Endothelial cell of umbilical vein (primary cell): ENCODE data around the gene RNMT. TPM values are rescaled to one million over a fixed set of nuclear protein-coding genes. Genes with fewer than 3 reads are reported as not detected.

Experiments used
- BruUV-seq: library from RNA; stranded (reverse); fragments of 400-500 nt; replicated peaks from 2 replicates; lab custom pipeline; 2021; lab: Mats Ljungman, UMichigan
- CTCF ChIA-PET: fragments of 300-600, 350-600 bp; sonication (Branson Sonifier 250); formaldehyde crosslinking; loops from one replicate; lab custom pipeline; 2021; ENCODE audit warnings: antibody characterized with exemption, inconsistent platforms; lab: Charles Lee
- POLR2A ChIA-PET: fragments of 300-600, 350-600 bp; sonication (Branson Sonifier 250); formaldehyde crosslinking; loops from one replicate; lab custom pipeline; 2021; ENCODE audit warnings: antibody characterized with exemption, inconsistent platforms; lab: Charles Lee
- DNase-seq: peaks from one replicate; pipeline ENCODE4 v3.0.0-alpha.2; 2011; ENCODE audit warnings: low read depth, low spot score
- FAIRE-seq: peaks from 2 replicates; lab custom pipeline; 2011; peaks lifted over from hg19 to GRCh38; lab: Jason Lieb, UNC
- H2AFZ ChIP-seq: 2 replicates; pipeline ENCODE4 v1.6.0; 2012; ENCODE audit warnings: low read depth, low read length, control low read depth, inconsistent platforms
- H3K27ac ChIP-seq: 2 replicates; pipeline ENCODE4 v1.5.1; 2011; ENCODE audit warnings: low read depth, mild to moderate bottlenecking, control low read depth, low read length, moderate library complexity; ENCODE audit not compliant: insufficient read depth
- H3K27me3 ChIP-seq, 2 experiments: 2 replicates each; pipeline versions ENCODE4 v1.6.0 to v1.6.1; 2011; ENCODE audit warnings: low read length in 2 of 2, mixed read lengths in 1 of 2; ENCODE audit not compliant: control insufficient read depth in 2 of 2, insufficient read depth in 2 of 2
- H3K36me3 ChIP-seq, 2 experiments: 2 replicates in 1 of 2; 3 replicates in 1 of 2; pipeline ENCODE4 v1.5.1; 2011; ENCODE audit warnings: low read length in 2 of 2, mild to moderate bottlenecking in 1 of 2, moderate library complexity in 1 of 2; ENCODE audit not compliant: control insufficient read depth in 2 of 2, insufficient read depth in 2 of 2; ENCODE audit errors: extremely low read depth in 1 of 2
- H3K4me1 ChIP-seq: 3 replicates; pipeline ENCODE4 v1.5.1; 2011; ENCODE audit warnings: mild to moderate bottlenecking, low read length; ENCODE audit not compliant: control insufficient read depth, insufficient read depth; ENCODE audit errors: extremely low read depth
- H3K4me2 ChIP-seq: 2 replicates; pipeline ENCODE4 v1.6.1; 2011; ENCODE audit warnings: low read length, control low read depth, mixed read lengths; ENCODE audit not compliant: insufficient read depth
- H3K4me3 ChIP-seq, 3 experiments: fragments of 200-600 bp in 1 of 3; sonication (generic), shearing (Covaris generic) in 1 of 3; replicated peaks in 1 of 3; 2 replicates each; pipeline ENCODE4 v1.5.1; 2011 to 2016; ENCODE audit warnings: control low read depth in 3 of 3, low read length in 3 of 3, mild to moderate bottlenecking in 2 of 3, inconsistent platforms in 1 of 3, low read depth in 1 of 3, moderate library complexity in 1 of 3; ENCODE audit not compliant: insufficient read depth in 1 of 3
- H3K79me2 ChIP-seq: 2 replicates; pipeline ENCODE4 v1.6.0; 2012; ENCODE audit warnings: low read length, inconsistent platforms; ENCODE audit not compliant: control insufficient read depth, insufficient read depth
- H3K9ac ChIP-seq: replicated peaks from 2 replicates; pipeline ENCODE3; 2011; ENCODE audit warnings: low read length, control low read depth; ENCODE audit not compliant: insufficient read depth; ENCODE audit errors: extremely low read depth
- H3K9me1 ChIP-seq: replicated peaks from 3 replicates; pipeline ENCODE4 v1.6.0; 2011; ENCODE audit warnings: mild to moderate bottlenecking, low read length; ENCODE audit not compliant: control insufficient read depth, insufficient read depth; ENCODE audit errors: extremely low read depth
- H3K9me3 ChIP-seq: replicated peaks from 2 replicates; pipeline ENCODE4 v1.5.1; 2012; ENCODE audit warnings: low read length, inconsistent platforms; ENCODE audit not compliant: control insufficient read depth, insufficient read depth
- H4K20me1 ChIP-seq: replicated peaks from 2 replicates; pipeline ENCODE3; 2011; ENCODE audit warnings: mild to moderate bottlenecking, low read length; ENCODE audit not compliant: control insufficient read depth, insufficient read depth; ENCODE audit errors: extremely low read depth
- EZH2 ChIP-seq: IDR thresholded peaks from 2 replicates; pipeline ENCODE4 v1.6.1; 2012; ENCODE audit warnings: borderline replicate concordance, low read depth, mild to moderate bottlenecking, moderate library complexity, low read length, inconsistent platforms; ENCODE audit not compliant: severe bottlenecking
- FOS ChIP-seq: IDR thresholded peaks from 2 replicates; pipeline ENCODE4 v1.6.1; 2011; ENCODE audit warnings: mild to moderate bottlenecking, low read length, moderate library complexity, borderline replicate concordance; ENCODE audit not compliant: insufficient read depth
- GATA2 ChIP-seq: IDR thresholded peaks from 2 replicates; pipeline ENCODE4 v1.7.0; 2011; ENCODE audit warnings: low read depth, mild to moderate bottlenecking, moderate library complexity, mixed read lengths, low read length; ENCODE audit not compliant: insufficient read length, insufficient read depth
- JUN ChIP-seq: IDR thresholded peaks from 2 replicates; pipeline ENCODE4 v1.6.1; 2011; ENCODE audit warnings: borderline replicate concordance, low read depth; ENCODE audit not compliant: insufficient read length, insufficient read depth
- MYC ChIP-seq: IDR thresholded peaks from one replicate; pipeline ENCODE4 v1.6.1; 2011; ENCODE audit warnings: mild to moderate bottlenecking, low read depth, low read length
- POLR2A ChIP-seq: IDR thresholded peaks from 2 replicates; pipeline ENCODE4 v1.6.1; 2012; ENCODE audit warnings: low read depth, mild to moderate bottlenecking, control low read depth, low read length
- POLR2AphosphoS5 ChIP-seq: IDR thresholded peaks from 2 replicates; pipeline ENCODE4 v1.6.1; 2012; ENCODE audit warnings: low read depth, mild to moderate bottlenecking, control low read depth, low read length, moderate library complexity; ENCODE audit not compliant: insufficient read depth
- dilution Hi-C: fragments of 300-500 bp; cut with MboI; formaldehyde crosslinking; loops from one replicate; pipeline ENCODE4 v1.15.0; 2019; ENCODE audit warnings: low sequenced_read_pairs; ENCODE audit not compliant: extremely low pct_ligation_motif_present
- intact Hi-C: fragments of 100-400 bp; cut with micrococcal nuclease; formaldehyde crosslinking; loops from one replicate; pipeline ENCODE4 v1.10.0; 2022
- polyA plus RNA-seq, 4 experiments: library from polyadenylated mRNA; depleted of rRNA in 3 of 4; stranded (reverse) in 3 of 4; unstranded in 1 of 4; fragments of >200 nt; gene quantifications; 2 replicates each; pipeline versions ENCODE4 v1.2.1 to v1.2.3, GENCODE V29; 2011 to 2012; ENCODE audit warnings: missing spikeins in 1 of 4
- total RNA-seq: library from RNA; stranded (reverse); gene quantifications from 2 replicates; pipeline ENCODE4 v1.2.3, GENCODE V29; 2021
- TF ChIP-seq, protein P1 (sequence below): IDR thresholded peaks from 2 replicates; pipeline ENCODE4 v1.6.1; 2011; ENCODE audit not compliant: insufficient read depth, insufficient read length
- TF ChIP-seq, protein P2 (sequence below), 2 donors: IDR thresholded peaks; 1 replicate in 1 of 2; 2 replicates in 1 of 2; pipeline ENCODE4 v1.5.1; 2011; ENCODE audit warnings: low read length in 2 of 2, mild to moderate bottlenecking in 2 of 2, moderate library complexity in 2 of 2, control low read depth in 1 of 2, inconsistent platforms in 1 of 2, low read depth in 1 of 2; ENCODE audit not compliant: insufficient read depth in 1 of 2; ENCODE audit errors: extremely low read depth in 1 of 2

The RNMT gene
- total and polyA plus RNA-seq, 2 donors (not counting 3 experiments of a cell fraction or from before 2014, with no cell fraction given), result 9.8 to 29.5 TPM

DNA sequence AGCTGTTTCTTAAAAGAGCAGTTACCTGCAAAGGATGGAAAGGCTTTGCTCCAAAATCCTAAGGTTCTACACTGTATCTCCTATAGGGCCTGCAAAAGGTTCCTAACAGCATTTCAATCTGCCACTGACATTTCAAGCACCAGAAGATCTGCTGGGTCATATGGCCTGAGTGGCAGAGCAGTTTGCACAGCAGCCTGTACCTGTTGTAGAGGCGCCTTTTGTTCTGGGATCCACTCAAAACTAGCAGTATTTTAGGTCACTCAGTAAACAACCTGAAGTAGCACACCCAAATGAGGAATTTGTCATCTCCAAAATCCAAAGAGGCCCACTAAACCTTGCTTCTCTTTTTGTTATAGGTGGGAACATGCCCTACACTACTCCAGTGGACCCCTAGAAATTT is 6.3 kb upstream of the RNMT start:
- dilution Hi-C loops, result no loop called here
- no TSS peak for BruUV-seq
- ChIA-PET POLR2A (no interaction called here), CTCF (no interaction called here)
- Histone ChIP-seq H4K20me1 (peaks cover 2% of the 10 kb centered on the region), H3K4me1 (peaks cover 1% of the 10 kb centered on the region), H3K27ac (no peak overlapping the region), H3K4me3 (no peak overlapping the region), H3K4me2 (no peak overlapping the region), H3K9me1 (no peaks in the 10 kb centered on the region), H3K9ac (no peak overlapping the region), H3K9me3 (no peaks in the 10 kb centered on the region), H3K36me3 (no peaks in the 10 kb centered on the region), H2AFZ (no peak overlapping the region), H3K27me3 (no peaks in the 10 kb centered on the region), H3K79me2 (peaks cover 76% of the 10 kb centered on the region)
- DNase-seq (no peak), FAIRE-seq (no peak)
- no peak for TF ChIP-seq GATA2
- TF ChIP-seq, protein P1, sequence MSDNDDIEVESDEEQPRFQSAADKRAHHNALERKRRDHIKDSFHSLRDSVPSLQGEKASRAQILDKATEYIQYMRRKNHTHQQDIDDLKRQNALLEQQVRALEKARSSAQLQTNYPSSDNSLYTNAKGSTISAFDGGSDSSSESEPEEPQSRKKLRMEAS, result no peak
- no peak for TF ChIP-seq EZH2
- TF ChIP-seq JUN, result no peak
- TF ChIP-seq POLR2AphosphoS5, result no peak
- no peak for TF ChIP-seq POLR2A
- TF ChIP-seq, protein P2, sequence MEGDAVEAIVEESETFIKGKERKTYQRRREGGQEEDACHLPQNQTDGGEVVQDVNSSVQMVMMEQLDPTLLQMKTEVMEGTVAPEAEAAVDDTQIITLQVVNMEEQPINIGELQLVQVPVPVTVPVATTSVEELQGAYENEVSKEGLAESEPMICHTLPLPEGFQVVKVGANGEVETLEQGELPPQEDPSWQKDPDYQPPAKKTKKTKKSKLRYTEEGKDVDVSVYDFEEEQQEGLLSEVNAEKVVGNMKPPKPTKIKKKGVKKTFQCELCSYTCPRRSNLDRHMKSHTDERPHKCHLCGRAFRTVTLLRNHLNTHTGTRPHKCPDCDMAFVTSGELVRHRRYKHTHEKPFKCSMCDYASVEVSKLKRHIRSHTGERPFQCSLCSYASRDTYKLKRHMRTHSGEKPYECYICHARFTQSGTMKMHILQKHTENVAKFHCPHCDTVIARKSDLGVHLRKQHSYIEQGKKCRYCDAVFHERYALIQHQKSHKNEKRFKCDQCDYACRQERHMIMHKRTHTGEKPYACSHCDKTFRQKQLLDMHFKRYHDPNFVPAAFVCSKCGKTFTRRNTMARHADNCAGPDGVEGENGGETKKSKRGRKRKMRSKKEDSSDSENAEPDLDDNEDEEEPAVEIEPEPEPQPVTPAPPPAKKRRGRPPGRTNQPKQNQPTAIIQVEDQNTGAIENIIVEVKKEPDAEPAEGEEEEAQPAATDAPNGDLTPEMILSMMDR (IDR thresholded peaks at IDR 0.05; ENCODE audit: extremely low read depth in 1 of 2, insufficient read depth in 1 of 2, low read depth in 1 of 2, low read length in 2 of 2), result no peak
- TF ChIP-seq MYC, result no peak
- no peak for TF ChIP-seq FOS
- intact Hi-C loops, result loop anchor here (10.0 kb wide), 2 partner anchors 165 to 255 kb away; no protein-coding TSS in a partner anchor
